K562 (cell line): ENCODE measurements around the gene ASXL2. TPM values are rescaled to one million over a fixed set of nuclear protein-coding genes. Genes with fewer than 3 reads are reported as not detected.

Source experiments
- BCOR ChIP-seq: fragments of 450-650 bp; IDR thresholded peaks from 2 replicates; pipeline ENCODE4 v1.6.1; 2016
- BHLHE40 ChIP-seq: IDR thresholded peaks from 2 replicates; pipeline ENCODE4 v1.6.1; 2011; ENCODE audit warnings: low read length, improper control_type of control experiment
- ELF2 ChIP-seq: fragments of 250-450 bp; sonication (Bioruptor Pico); IDR thresholded peaks from 2 replicates; pipeline ENCODE4 v1.5.0; 2021; ENCODE audit warnings: mild to moderate bottlenecking
- PRPF4 ChIP-seq: fragments of 200-400 bp; formaldehyde crosslinking; IDR thresholded peaks from one replicate; pipeline ENCODE4 v1.6.1; 2017; ENCODE audit warnings: low read length, low read depth, mild to moderate bottlenecking; ENCODE audit not compliant: insufficient read depth, poor library complexity, severe bottlenecking
- TARDBP ChIP-seq: fragments of 450-650 bp; IDR thresholded peaks from 2 replicates; pipeline ENCODE4 v1.6.1; 2016
- polyA plus RNA-seq, 8 experiments: library from polyadenylated mRNA; depleted of rRNA in 4 of 8; stranded (reverse) in 5 of 8; unstranded in 3 of 8; fragments of >200 nt; fragmentation: Nextera tagmentation in 2 of 8; fragmentation: Illumina TruSeq in 1 of 8; extraction: Ambion mirVana in 2 of 8; extraction: Trizol in 1 of 8; gene quantifications; 2 replicates each; pipeline versions ENCODE4 v1.2.1 to v1.2.3, GENCODE V29; 2011 to 2014; ENCODE audit warnings: inconsistent platforms in 1 of 8, missing spikeins in 1 of 8
- total RNA-seq, 7 experiments: library from RNA; depleted of rRNA in 6 of 7; stranded (reverse); fragments of >200 nt in 6 of 7; fragmentation: Illumina TruSeq in 2 of 7; extraction: Trizol in 2 of 7; gene quantifications; 2 replicates each; pipeline versions ENCODE4 v1.2.1 to v1.2.3, GENCODE V29; 2011 to 2021; ENCODE audit warnings: low replicate concordance in 1 of 7
- TF ChIP-seq, protein P1 (sequence below): fragments of 450-650 bp; IDR thresholded peaks from 2 replicates; pipeline ENCODE4 v1.6.1; 2016; ENCODE audit warnings: missing biosample characterization, missing genetic modification characterization
- TF ChIP-seq, protein P2 (sequence below): sonication (generic); formaldehyde crosslinking; IDR thresholded peaks from 2 replicates; pipeline ENCODE4 v1.8.0; 2023; ENCODE audit warnings: mild to moderate bottlenecking, missing genetic modification reagents
- TF ChIP-seq, protein P3 (sequence below): fragments of 200-800 bp; sonication (Bioruptor generic); IDR thresholded peaks from 2 replicates; pipeline ENCODE4 v1.6.1; 2017; ENCODE audit warnings: missing genetic modification characterization, missing compliant biosample characterization
- TF ChIP-seq, protein P4 (sequence below): fragments of 450-650 bp; IDR thresholded peaks from 2 replicates; pipeline ENCODE4 v1.6.1; 2016; ENCODE audit warnings: mild to moderate bottlenecking, moderate library complexity
- TF ChIP-seq, protein P5 (sequence below): fragments of 250-450 bp; sonication (Bioruptor Pico); IDR thresholded peaks from 2 replicates; pipeline ENCODE4 v1.5.0; 2022; ENCODE audit warnings: mild to moderate bottlenecking

The ASXL2 gene
- total and polyA plus RNA-seq, 9 of the 15 experiments (the other 6 are each of a cell fraction or from before 2014, with no cell fraction given), result 2.2 to 25.9 (median 9.0) TPM

DNA sequence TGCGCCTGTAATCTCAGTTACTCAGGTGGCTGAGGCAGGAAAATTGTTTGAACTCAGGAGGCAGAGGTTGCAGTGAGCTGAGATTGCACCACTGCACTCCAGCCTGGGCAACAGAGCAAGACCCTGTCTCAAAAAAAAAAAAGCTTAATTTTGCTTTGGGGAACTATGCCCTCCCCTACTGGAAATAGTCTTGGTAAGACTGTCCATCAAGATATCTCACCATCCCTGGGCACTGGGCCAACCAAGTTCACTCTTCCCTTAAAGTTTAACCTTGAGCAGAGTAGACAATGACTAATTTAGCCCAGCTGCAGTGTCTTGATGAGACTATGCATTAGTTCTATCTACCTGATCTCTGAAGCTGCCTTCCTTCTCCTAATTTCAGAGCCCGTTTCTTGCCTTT lies 44.7 kb downstream of the ASXL2 start (continued):
- TF ChIP-seq BHLHE40 (no peak), ELF2 (CRISPR knock-in tag) (no peak), BCOR (no peak; the same call in 1 of the 2 replicates), PRPF4 (no peak), TARDBP (no peak)
- TF ChIP-seq, protein P1, sequence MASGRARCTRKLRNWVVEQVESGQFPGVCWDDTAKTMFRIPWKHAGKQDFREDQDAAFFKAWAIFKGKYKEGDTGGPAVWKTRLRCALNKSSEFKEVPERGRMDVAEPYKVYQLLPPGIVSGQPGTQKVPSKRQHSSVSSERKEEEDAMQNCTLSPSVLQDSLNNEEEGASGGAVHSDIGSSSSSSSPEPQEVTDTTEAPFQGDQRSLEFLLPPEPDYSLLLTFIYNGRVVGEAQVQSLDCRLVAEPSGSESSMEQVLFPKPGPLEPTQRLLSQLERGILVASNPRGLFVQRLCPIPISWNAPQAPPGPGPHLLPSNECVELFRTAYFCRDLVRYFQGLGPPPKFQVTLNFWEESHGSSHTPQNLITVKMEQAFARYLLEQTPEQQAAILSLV (tag), result no peak
- TF ChIP-seq, protein P2, sequence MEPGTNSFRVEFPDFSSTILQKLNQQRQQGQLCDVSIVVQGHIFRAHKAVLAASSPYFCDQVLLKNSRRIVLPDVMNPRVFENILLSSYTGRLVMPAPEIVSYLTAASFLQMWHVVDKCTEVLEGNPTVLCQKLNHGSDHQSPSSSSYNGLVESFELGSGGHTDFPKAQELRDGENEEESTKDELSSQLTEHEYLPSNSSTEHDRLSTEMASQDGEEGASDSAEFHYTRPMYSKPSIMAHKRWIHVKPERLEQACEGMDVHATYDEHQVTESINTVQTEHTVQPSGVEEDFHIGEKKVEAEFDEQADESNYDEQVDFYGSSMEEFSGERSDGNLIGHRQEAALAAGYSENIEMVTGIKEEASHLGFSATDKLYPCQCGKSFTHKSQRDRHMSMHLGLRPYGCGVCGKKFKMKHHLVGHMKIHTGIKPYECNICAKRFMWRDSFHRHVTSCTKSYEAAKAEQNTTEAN (CRISPR knock-in tag), result no peak
- TF ChIP-seq, protein P3, sequence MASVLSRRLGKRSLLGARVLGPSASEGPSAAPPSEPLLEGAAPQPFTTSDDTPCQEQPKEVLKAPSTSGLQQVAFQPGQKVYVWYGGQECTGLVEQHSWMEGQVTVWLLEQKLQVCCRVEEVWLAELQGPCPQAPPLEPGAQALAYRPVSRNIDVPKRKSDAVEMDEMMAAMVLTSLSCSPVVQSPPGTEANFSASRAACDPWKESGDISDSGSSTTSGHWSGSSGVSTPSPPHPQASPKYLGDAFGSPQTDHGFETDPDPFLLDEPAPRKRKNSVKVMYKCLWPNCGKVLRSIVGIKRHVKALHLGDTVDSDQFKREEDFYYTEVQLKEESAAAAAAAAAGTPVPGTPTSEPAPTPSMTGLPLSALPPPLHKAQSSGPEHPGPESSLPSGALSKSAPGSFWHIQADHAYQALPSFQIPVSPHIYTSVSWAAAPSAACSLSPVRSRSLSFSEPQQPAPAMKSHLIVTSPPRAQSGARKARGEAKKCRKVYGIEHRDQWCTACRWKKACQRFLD, result no peak
- TF ChIP-seq, protein P4, sequence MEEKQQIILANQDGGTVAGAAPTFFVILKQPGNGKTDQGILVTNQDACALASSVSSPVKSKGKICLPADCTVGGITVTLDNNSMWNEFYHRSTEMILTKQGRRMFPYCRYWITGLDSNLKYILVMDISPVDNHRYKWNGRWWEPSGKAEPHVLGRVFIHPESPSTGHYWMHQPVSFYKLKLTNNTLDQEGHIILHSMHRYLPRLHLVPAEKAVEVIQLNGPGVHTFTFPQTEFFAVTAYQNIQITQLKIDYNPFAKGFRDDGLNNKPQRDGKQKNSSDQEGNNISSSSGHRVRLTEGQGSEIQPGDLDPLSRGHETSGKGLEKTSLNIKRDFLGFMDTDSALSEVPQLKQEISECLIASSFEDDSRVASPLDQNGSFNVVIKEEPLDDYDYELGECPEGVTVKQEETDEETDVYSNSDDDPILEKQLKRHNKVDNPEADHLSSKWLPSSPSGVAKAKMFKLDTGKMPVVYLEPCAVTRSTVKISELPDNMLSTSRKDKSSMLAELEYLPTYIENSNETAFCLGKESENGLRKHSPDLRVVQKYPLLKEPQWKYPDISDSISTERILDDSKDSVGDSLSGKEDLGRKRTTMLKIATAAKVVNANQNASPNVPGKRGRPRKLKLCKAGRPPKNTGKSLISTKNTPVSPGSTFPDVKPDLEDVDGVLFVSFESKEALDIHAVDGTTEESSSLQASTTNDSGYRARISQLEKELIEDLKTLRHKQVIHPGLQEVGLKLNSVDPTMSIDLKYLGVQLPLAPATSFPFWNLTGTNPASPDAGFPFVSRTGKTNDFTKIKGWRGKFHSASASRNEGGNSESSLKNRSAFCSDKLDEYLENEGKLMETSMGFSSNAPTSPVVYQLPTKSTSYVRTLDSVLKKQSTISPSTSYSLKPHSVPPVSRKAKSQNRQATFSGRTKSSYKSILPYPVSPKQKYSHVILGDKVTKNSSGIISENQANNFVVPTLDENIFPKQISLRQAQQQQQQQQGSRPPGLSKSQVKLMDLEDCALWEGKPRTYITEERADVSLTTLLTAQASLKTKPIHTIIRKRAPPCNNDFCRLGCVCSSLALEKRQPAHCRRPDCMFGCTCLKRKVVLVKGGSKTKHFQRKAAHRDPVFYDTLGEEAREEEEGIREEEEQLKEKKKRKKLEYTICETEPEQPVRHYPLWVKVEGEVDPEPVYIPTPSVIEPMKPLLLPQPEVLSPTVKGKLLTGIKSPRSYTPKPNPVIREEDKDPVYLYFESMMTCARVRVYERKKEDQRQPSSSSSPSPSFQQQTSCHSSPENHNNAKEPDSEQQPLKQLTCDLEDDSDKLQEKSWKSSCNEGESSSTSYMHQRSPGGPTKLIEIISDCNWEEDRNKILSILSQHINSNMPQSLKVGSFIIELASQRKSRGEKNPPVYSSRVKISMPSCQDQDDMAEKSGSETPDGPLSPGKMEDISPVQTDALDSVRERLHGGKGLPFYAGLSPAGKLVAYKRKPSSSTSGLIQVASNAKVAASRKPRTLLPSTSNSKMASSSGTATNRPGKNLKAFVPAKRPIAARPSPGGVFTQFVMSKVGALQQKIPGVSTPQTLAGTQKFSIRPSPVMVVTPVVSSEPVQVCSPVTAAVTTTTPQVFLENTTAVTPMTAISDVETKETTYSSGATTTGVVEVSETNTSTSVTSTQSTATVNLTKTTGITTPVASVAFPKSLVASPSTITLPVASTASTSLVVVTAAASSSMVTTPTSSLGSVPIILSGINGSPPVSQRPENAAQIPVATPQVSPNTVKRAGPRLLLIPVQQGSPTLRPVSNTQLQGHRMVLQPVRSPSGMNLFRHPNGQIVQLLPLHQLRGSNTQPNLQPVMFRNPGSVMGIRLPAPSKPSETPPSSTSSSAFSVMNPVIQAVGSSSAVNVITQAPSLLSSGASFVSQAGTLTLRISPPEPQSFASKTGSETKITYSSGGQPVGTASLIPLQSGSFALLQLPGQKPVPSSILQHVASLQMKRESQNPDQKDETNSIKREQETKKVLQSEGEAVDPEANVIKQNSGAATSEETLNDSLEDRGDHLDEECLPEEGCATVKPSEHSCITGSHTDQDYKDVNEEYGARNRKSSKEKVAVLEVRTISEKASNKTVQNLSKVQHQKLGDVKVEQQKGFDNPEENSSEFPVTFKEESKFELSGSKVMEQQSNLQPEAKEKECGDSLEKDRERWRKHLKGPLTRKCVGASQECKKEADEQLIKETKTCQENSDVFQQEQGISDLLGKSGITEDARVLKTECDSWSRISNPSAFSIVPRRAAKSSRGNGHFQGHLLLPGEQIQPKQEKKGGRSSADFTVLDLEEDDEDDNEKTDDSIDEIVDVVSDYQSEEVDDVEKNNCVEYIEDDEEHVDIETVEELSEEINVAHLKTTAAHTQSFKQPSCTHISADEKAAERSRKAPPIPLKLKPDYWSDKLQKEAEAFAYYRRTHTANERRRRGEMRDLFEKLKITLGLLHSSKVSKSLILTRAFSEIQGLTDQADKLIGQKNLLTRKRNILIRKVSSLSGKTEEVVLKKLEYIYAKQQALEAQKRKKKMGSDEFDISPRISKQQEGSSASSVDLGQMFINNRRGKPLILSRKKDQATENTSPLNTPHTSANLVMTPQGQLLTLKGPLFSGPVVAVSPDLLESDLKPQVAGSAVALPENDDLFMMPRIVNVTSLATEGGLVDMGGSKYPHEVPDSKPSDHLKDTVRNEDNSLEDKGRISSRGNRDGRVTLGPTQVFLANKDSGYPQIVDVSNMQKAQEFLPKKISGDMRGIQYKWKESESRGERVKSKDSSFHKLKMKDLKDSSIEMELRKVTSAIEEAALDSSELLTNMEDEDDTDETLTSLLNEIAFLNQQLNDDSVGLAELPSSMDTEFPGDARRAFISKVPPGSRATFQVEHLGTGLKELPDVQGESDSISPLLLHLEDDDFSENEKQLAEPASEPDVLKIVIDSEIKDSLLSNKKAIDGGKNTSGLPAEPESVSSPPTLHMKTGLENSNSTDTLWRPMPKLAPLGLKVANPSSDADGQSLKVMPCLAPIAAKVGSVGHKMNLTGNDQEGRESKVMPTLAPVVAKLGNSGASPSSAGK, result no peak
- TF ChIP-seq, protein P5, sequence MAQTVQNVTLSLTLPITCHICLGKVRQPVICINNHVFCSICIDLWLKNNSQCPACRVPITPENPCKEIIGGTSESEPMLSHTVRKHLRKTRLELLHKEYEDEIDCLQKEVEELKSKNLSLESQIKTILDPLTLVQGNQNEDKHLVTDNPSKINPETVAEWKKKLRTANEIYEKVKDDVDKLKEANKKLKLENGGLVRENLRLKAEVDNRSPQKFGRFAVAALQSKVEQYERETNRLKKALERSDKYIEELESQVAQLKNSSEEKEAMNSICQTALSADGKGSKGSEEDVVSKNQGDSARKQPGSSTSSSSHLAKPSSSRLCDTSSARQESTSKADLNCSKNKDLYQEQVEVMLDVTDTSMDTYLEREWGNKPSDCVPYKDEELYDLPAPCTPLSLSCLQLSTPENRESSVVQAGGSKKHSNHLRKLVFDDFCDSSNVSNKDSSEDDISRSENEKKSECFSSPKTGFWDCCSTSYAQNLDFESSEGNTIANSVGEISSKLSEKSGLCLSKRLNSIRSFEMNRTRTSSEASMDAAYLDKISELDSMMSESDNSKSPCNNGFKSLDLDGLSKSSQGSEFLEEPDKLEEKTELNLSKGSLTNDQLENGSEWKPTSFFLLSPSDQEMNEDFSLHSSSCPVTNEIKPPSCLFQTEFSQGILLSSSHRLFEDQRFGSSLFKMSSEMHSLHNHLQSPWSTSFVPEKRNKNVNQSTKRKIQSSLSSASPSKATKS (CRISPR knock-in tag), result no peak
